ENCODE results near the gene VDAC1.

- no peak for TF ChIP-seq TAF1 (IDR thresholded peaks at IDR 0.05; ENCODE audit: low read depth)
- no peak for TF ChIP-seq RAD21 (IDR thresholded peaks at IDR 0.05; ENCODE audit: low read depth)
- TF ChIP-seq CEBPB (IDR thresholded peaks at IDR 0.05), result no peak
- no peak for TF ChIP-seq REST (IDR thresholded peaks at IDR 0.05; ENCODE audit: low read depth)
- TF ChIP-seq ZBTB7A (IDR thresholded peaks at IDR 0.05; ENCODE audit: low read depth), result peak; percentile 2; the same call in 1 of the 2 replicates
- no peak for TF ChIP-seq FOXM1 (IDR thresholded peaks at IDR 0.05; ENCODE audit: borderline replicate concordance, low read depth)
Measured at GRCh38 chr5:133995883-133996563, 8.8 kb downstream of the VDAC1 start.
